AG09319 (cell line): ENCODE results near the gene CCDC88C.

Experiments
- DNase-seq: peaks from one replicate; pipeline ENCODE4 v3.0.0-alpha.2; 2010; ENCODE audit warnings: low read depth; ENCODE audit errors: extremely low read depth
- CTCF ChIP-seq: IDR thresholded peaks from 2 replicates; pipeline ENCODE4 v1.5.1; 2011; ENCODE audit warnings: low read depth, mild to moderate bottlenecking, inconsistent platforms, low read length, moderate library complexity

The CCDC88C gene

GRCh38 chr14:91242635-91243034, 175.0 kb downstream of the CCDC88C start:
- no peak for TF ChIP-seq CTCF
- DNase-seq = no peak

GRCh38 chr14:91241863-91242262, 175.8 kb downstream of the CCDC88C start:
- no peak for DNase-seq
- no peak for TF ChIP-seq CTCF

GRCh38 chr14:91238661-91239060, 179.0 kb downstream of the CCDC88C start:
- no peak for DNase-seq
- TF ChIP-seq CTCF = no peak

GRCh38 chr14:91238085-91238484, 179.5 kb downstream of the CCDC88C start:
- DNase-seq = no peak

GRCh38 chr14:91237219-91237618, 180.4 kb downstream of the CCDC88C start:
- no peak for DNase-seq
- no peak for TF ChIP-seq CTCF

More at GRCh38 chr14:91238085-91238484, 179.5 kb downstream of the CCDC88C start:
- TF ChIP-seq CTCF = no peak

GRCh38 chr14:91235841-91236240, 181.8 kb downstream of the CCDC88C start:
- no peak for TF ChIP-seq CTCF
- no peak for DNase-seq

GRCh38 chr14:91234791-91235114, 182.9 kb downstream of the CCDC88C start:
- TF ChIP-seq CTCF = no peak
- no peak for DNase-seq
